ENCODE data around the gene MRPL20. TPM values are rescaled to one million over a fixed set of nuclear protein-coding genes. Genes with fewer than 3 reads are reported as not detected.

MRPL20 gene
- total and polyA plus RNA-seq, 9 of the 15 experiments (the other 6 are each of a cell fraction or from before 2014, with no cell fraction given): 180 to 671 (median 229) TPM

DNA sequence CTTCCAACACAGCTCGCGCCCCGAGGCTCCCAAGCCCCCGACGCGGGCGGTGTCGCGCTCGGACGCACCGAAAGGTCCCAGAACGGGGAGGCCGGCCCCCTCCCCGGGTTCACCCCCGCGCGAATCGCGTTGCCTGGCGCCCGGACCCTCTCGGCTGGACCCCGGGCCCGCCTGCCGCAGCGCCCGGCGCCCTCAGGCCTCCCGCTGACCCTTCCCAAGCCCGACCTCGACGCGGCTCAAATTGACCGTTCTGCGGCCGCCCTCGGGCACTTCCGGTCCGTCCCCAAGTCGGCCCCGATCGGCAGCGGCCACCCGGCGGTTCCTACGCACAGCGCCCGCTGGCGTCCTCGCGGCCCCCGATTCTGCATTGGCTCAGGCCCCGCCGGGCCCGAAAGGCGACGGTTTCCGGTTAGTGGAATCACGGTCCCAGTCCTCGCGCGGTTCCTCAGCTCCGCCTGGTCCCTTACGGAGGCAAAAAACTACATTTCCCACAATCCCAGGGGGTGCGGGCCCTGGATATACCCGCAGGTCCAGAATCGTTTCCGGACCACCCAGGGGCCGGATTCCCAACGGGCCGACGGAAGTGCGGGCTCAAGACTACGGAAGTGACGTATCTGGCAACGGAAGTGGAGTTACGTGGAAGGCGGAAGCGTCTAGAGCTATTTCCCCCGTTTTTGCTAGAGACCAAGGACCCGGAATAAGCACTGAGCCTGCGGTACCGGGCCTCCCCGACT is 32.0 kb downstream of the MRPL20 start, which contains the start of gene AURKAIP1 (continued):
- peak; percentile 87 for TF ChIP-seq PKNOX1 (IDR thresholded peaks at IDR 0.05)
- TF ChIP-seq ATF1 (CRISPR knock-in tag; IDR thresholded peaks at IDR 0.05): peak; percentile 65
- peak; percentile 98 for TF ChIP-seq ATF1 (tag; IDR thresholded peaks at IDR 0.05)
- no peak for TF ChIP-seq SMARCA5 (IDR thresholded peaks at IDR 0.05)
- TF ChIP-seq CC2D1A (IDR thresholded peaks at IDR 0.05): no peak; the same call in 1 of the 2 replicates
- TF ChIP-seq SIN3B (IDR thresholded peaks at IDR 0.05; ENCODE audit: low read depth): peak; percentile 98
- TF ChIP-seq, protein P1, sequence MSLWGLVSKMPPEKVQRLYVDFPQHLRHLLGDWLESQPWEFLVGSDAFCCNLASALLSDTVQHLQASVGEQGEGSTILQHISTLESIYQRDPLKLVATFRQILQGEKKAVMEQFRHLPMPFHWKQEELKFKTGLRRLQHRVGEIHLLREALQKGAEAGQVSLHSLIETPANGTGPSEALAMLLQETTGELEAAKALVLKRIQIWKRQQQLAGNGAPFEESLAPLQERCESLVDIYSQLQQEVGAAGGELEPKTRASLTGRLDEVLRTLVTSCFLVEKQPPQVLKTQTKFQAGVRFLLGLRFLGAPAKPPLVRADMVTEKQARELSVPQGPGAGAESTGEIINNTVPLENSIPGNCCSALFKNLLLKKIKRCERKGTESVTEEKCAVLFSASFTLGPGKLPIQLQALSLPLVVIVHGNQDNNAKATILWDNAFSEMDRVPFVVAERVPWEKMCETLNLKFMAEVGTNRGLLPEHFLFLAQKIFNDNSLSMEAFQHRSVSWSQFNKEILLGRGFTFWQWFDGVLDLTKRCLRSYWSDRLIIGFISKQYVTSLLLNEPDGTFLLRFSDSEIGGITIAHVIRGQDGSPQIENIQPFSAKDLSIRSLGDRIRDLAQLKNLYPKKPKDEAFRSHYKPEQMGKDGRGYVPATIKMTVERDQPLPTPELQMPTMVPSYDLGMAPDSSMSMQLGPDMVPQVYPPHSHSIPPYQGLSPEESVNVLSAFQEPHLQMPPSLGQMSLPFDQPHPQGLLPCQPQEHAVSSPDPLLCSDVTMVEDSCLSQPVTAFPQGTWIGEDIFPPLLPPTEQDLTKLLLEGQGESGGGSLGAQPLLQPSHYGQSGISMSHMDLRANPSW (CRISPR knock-in tag; IDR thresholded peaks at IDR 0.05): peak; percentile 97
- TF ChIP-seq ZNF512 (tag; IDR thresholded peaks at IDR 0.05): no peak
- no peak; the same call in 1 of the 2 replicates for TF ChIP-seq GATAD2B (IDR thresholded peaks at IDR 0.05; ENCODE audit: borderline replicate concordance)
- TF ChIP-seq ZFP36 (IDR thresholded peaks at IDR 0.05; ENCODE audit: low read depth, low read length, partially characterized antibody): peak; percentile 31
- TF ChIP-seq SP2 (IDR thresholded peaks at IDR 0.05; ENCODE audit: extremely low read depth, low read depth, low read length, poor library complexity, severe bottlenecking): no peak
- TF ChIP-seq KDM5B (IDR thresholded peaks at IDR 0.05; ENCODE audit: insufficient replicate concordance, low read depth, low read length): peak; percentile 83
- TF ChIP-seq ARID4B (CRISPR knock-in tag; IDR thresholded peaks at IDR 0.05): peak; percentile 94
- TF ChIP-seq RBM25 (IDR thresholded peaks at IDR 0.05; ENCODE audit: low read depth, low read length, severe bottlenecking): peak; percentile 92
- TF ChIP-seq ARID2 (IDR thresholded peaks at IDR 0.05): no peak
- peak; percentile 87; the same call in 1 of the 2 replicates for TF ChIP-seq HNRNPL (IDR thresholded peaks at IDR 0.05; ENCODE audit: low read depth, low read length)
- no peak for TF ChIP-seq ELK1 (CRISPR knock-in tag; IDR thresholded peaks at IDR 0.05)
